Muscle layer of colon (tissue), 2 donors: ENCODE results near the gene ATN1.
A peak's percentile ranks its signal among the peaks of the same experiment; 100 is the strongest.

Experiments used
- H3K27ac ChIP-seq: one replicate; pipeline ENCODE4 v1.7.0; 2013; ENCODE audit warnings: low read depth, mild to moderate bottlenecking, low read length, moderate library complexity
- H3K27me3 ChIP-seq, 2 donors: one replicate each; pipeline ENCODE4 v1.7.0; 2013; ENCODE audit warnings: low read length in 2 of 2, mild to moderate bottlenecking in 2 of 2; ENCODE audit not compliant: insufficient read depth in 2 of 2, control insufficient read depth in 1 of 2
- H3K36me3 ChIP-seq: one replicate; pipeline ENCODE4 v1.7.0; 2013; ENCODE audit warnings: mild to moderate bottlenecking, low read length; ENCODE audit not compliant: insufficient read depth
- H3K4me1 ChIP-seq: one replicate; pipeline ENCODE4 v1.7.0; 2013; ENCODE audit warnings: mild to moderate bottlenecking, low read length; ENCODE audit not compliant: insufficient read depth
- H3K4me3 ChIP-seq, 2 donors: one replicate each; pipeline ENCODE4 v1.7.0; 2013; ENCODE audit warnings: low read length in 2 of 2, low read depth in 1 of 2, mild to moderate bottlenecking in 1 of 2, moderate library complexity in 1 of 2
- H3K9ac ChIP-seq: one replicate; pipeline ENCODE4 v1.7.0; 2013; ENCODE audit warnings: low read length
- H3K9me3 ChIP-seq: one replicate; pipeline ENCODE4 v1.7.0; 2013; ENCODE audit warnings: mild to moderate bottlenecking, low read length
- donor health status: abdominal sarcoma.
- donor health status: Adenocarcinoma of cecum.

ATN1 gene

DNA sequence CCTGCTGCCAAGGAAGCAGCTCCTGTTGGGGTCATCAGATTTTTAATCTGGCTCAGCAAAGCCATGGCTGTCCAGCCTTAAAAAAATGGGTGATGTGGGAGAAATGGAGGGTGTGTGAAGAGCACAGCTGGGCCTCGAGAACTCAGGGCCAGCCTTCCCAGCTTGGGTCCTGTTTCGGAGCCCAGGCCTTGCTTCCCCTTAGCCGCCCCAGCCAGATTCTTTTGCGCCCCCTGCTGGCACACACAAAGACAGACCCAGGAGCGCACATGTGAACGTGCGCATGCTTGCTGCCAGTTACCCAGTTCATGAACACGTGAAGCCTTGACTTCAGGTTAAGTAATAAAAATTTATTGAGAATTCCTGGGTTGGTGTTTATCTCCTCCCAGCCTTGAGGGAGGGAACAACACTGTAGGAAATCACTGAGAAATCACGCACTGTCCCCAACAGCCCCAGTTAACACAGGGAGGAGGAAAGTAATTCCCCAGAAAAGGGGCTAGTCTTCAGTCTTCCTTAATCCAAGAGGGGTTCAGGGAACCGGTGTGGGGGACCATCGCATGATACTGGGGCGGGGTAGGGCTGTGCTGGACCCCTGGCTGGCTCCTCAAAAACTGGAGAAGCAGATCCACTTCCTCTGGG lies 37.4 kb downstream of the ATN1 start:
- no peak overlapping the region for H3K4me3 ChIP-seq
- H3K4me1 ChIP-seq = peaks cover 50% of the 10 kb centered on the region

DNA sequence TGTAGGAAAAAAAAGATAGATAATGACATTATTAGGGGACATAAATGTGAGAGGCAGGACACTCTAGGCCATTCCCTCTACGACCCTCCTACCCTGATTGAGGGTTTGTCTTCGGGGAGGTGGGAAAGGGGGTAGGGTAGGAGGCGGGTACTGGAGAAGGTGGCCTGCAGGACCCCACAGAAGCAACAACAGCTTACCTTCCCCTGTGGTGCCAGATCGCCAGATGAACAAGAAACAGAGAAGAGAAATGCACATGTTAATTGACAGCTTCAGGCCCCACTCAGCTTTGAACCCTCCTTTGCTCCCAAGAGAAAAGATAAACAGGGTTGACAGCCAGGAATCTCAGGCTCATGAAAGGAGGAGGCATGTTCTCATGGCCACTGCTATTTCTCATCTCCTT lies 38.0 kb downstream of the ATN1 start:
- Histone ChIP-seq H3K27me3 (no peaks in the 10 kb centered on the region), H3K9me3 (no peaks in the 10 kb centered on the region), H3K4me3 (no peak overlapping the region), H3K9ac (no peak overlapping the region), H3K36me3 (peaks cover 41% of the 10 kb centered on the region), H3K27ac (no peak overlapping the region), H3K4me1 (peaks cover 49% of the 10 kb centered on the region)

More for the DNA sequence above, 37.4 kb downstream of the ATN1 start:
- Histone ChIP-seq H3K36me3 (peaks cover 41% of the 10 kb centered on the region), H3K9me3 (no peaks in the 10 kb centered on the region), H3K27ac (peak overlapping the region; percentile 70), H3K27me3 (no peaks in the 10 kb centered on the region), H3K9ac (peak overlapping the region; percentile 24)

DNA sequence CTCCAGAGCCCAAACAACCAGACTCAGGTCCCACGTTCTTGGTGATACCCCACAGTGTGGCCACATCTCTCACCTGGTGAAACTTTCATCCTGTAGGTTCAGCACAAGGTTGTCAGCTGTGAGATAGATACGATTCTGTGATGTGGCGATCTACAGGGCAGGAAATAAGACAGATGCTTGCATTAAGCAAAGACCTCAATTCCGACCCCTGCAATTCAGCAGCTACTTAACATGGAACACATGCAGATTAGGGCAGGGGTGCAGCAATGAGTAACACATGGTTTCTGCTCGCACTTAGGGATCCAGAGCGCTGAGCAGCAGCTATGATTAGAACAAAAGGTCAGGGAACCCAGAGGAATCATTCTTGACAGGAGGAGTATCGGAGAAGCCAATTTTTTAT lies 38.6 kb downstream of the ATN1 start:
- H3K4me3 ChIP-seq = no peak overlapping the region
- no peak overlapping the region for H3K9ac ChIP-seq
- H3K4me1 ChIP-seq = peaks cover 42% of the 10 kb centered on the region
- H3K36me3 ChIP-seq = peaks cover 41% of the 10 kb centered on the region
- no peaks in the 10 kb centered on the region for H3K27me3 ChIP-seq
- no peak overlapping the region for H3K27ac ChIP-seq
- no peaks in the 10 kb centered on the region for H3K9me3 ChIP-seq

DNA sequence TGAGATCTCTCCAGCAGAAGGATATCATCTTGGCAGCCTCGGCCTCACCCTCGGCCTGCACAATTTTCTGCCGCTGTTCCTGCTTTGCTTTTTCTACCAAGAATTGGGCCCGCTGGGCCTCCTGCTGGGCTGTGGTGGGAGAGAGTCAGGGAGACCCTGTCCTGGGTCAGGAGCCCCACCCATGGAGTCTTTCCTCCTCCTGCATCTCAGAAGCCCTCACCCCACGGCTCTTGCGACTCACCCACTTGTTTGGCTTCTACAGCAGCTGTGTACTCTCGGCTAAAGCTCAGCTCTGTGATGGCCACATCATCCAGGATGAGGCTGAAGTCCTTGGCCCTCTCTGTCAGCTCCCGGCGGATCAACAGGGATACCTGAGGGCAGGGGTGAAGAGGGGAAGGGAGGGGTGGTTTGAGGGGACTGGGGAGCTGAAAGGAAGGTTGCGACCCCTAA lies 39.9 kb downstream of the ATN1 start:
- peaks cover 44% of the 10 kb centered on the region for H3K36me3 ChIP-seq
- no peaks in the 10 kb centered on the region for H3K9me3 ChIP-seq
- H3K9ac ChIP-seq = no peak overlapping the region
- H3K27ac ChIP-seq = no peak overlapping the region
- peaks cover 36% of the 10 kb centered on the region for H3K4me1 ChIP-seq
- no peaks in the 10 kb centered on the region for H3K27me3 ChIP-seq
- no peak overlapping the region for H3K4me3 ChIP-seq

DNA sequence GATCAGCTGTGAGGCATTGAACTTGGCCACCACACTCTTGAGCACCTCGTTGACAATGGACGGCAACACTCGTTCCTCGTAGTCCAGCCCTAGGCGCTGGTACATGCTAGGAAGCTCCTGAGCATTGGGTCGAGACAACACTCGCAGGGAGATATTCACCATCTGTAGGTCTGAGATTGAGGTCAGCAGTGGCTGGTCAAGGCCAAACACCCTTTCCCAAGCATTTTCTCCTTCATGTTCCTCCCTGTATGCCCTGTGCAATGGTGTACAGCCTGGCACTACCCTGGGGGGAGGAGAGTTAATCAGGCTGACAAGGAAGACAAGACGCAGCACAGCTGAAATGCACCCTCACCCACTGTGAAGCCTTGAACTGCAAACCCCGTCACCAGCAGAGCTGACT lies 40.7 kb downstream of the ATN1 start:
- Histone ChIP-seq H3K9me3 (no peaks in the 10 kb centered on the region), H3K27ac (no peak overlapping the region), H3K4me3 (no peak overlapping the region), H3K9ac (no peak overlapping the region), H3K36me3 (peaks cover 45% of the 10 kb centered on the region), H3K4me1 (peaks cover 35% of the 10 kb centered on the region), H3K27me3 (no peaks in the 10 kb centered on the region)

DNA sequence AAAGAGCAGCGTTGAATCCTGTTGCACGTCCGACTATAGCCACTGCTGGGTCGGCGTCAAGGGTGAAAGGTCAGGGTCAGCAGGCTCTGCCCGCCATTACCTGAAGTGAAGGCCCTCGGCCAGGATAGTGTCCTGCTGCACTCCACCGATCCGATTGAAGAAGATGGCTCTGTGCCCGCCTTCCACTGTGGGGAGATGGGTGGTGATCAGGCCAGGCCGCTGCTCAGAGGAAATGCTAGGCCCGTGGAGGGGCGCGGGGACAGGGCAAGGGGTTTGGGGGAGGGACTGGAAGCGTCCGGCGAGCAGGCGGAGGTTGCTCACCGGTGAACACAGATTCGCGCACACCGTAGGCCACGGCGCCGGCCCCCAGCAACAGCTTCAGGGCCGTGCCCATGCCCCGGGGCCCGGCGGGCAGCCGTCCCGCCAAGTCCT lies 42.4 kb downstream of the ATN1 start:
- H3K27me3 ChIP-seq = no peaks in the 10 kb centered on the region
- H3K4me1 ChIP-seq = peaks cover 27% of the 10 kb centered on the region
- H3K36me3 ChIP-seq = peaks cover 57% of the 10 kb centered on the region
- H3K27ac ChIP-seq = peak overlapping the region; percentile 94
- H3K9me3 ChIP-seq = no peaks in the 10 kb centered on the region
- peak overlapping the region; percentile 90 for H3K9ac ChIP-seq
- peak overlapping the region; percentile 97 to 98 for H3K4me3 ChIP-seq

DNA sequence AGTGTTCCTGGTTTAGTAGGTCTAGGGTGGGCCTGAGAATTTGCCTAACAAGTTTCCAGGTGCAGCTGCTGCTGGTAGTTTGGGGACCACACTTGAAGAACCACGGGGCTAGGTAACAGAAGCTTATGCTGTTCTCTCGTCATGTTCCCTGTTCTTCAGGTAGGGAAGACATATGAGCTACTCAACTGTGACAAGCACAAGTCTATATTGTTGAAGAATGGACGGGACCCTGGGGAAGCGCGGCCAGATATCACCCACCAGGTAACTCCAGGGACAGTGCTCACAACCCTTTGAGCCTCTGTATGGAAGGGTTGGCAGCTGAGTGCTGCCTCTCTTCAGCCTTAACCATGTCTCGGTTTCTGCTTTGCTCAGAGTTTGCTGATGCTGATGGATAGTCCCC lies 46.4 kb downstream of the ATN1 start:
- H3K4me1 ChIP-seq = peaks cover 15% of the 10 kb centered on the region
- H3K36me3 ChIP-seq = peaks cover 55% of the 10 kb centered on the region
- no peak overlapping the region for H3K27ac ChIP-seq
- no peaks in the 10 kb centered on the region for H3K9me3 ChIP-seq
- no peak overlapping the region for H3K9ac ChIP-seq
- H3K27me3 ChIP-seq = no peaks in the 10 kb centered on the region
- no peak overlapping the region for H3K4me3 ChIP-seq

- no peak overlapping the region for H3K9ac ChIP-seq
- peaks cover 65% of the 10 kb centered on the region for H3K36me3 ChIP-seq
These were observed 47.7 kb downstream of the ATN1 start for GRCh38 chr12:6975297-6976032.

GRCh38 chr12:6977653-6978052 lies 49.9 kb downstream of the ATN1 start:
- Histone ChIP-seq H3K4me1 (no peaks in the 10 kb centered on the region), H3K27ac (no peak overlapping the region), H3K36me3 (peaks cover 83% of the 10 kb centered on the region), H3K9ac (no peak overlapping the region), H3K27me3 (no peaks in the 10 kb centered on the region), H3K4me3 (no peak overlapping the region), H3K9me3 (no peaks in the 10 kb centered on the region)

More at GRCh38 chr12:6975297-6976032, 47.7 kb downstream of the ATN1 start:
- no peaks in the 10 kb centered on the region for H3K27me3 ChIP-seq
- H3K9me3 ChIP-seq = no peaks in the 10 kb centered on the region
- no peak overlapping the region for H3K27ac ChIP-seq
- peaks cover 7% of the 10 kb centered on the region for H3K4me1 ChIP-seq
- H3K4me3 ChIP-seq = no peak overlapping the region

- Histone ChIP-seq H3K9ac (no peak overlapping the region), H3K27ac (no peak overlapping the region), H3K4me3 (no peak overlapping the region), H3K4me1 (no peaks in the 10 kb centered on the region), H3K9me3 (no peaks in the 10 kb centered on the region), H3K27me3 (no peaks in the 10 kb centered on the region), H3K36me3 (peaks cover 85% of the 10 kb centered on the region)
These were observed 50.4 kb downstream of the ATN1 start for GRCh38 chr12:6978188-6978587.

- Histone ChIP-seq H3K27ac (no peak overlapping the region), H3K4me3 (no peak overlapping the region), H3K36me3 (peaks cover 88% of the 10 kb centered on the region), H3K9ac (no peak overlapping the region), H3K4me1 (no peaks in the 10 kb centered on the region), H3K9me3 (no peaks in the 10 kb centered on the region), H3K27me3 (no peaks in the 10 kb centered on the region)
These were observed 50.9 kb downstream of the ATN1 start for GRCh38 chr12:6978611-6979011.
